GM12874 (cell line): Measurements from ENCODE around the gene GRIN2A.

Experiments
- TF ChIP-seq, protein P1 (sequence below): IDR thresholded peaks from 2 replicates; pipeline ENCODE4 v1.5.1; 2011; ENCODE audit warnings: low read depth, mild to moderate bottlenecking, control low read depth, low read length, moderate library complexity; ENCODE audit not compliant: insufficient read depth

GRIN2A gene

GRCh38 chr16:9919460-9919859 lies 262.8 kb downstream of the GRIN2A start:
- TF ChIP-seq, protein P1, sequence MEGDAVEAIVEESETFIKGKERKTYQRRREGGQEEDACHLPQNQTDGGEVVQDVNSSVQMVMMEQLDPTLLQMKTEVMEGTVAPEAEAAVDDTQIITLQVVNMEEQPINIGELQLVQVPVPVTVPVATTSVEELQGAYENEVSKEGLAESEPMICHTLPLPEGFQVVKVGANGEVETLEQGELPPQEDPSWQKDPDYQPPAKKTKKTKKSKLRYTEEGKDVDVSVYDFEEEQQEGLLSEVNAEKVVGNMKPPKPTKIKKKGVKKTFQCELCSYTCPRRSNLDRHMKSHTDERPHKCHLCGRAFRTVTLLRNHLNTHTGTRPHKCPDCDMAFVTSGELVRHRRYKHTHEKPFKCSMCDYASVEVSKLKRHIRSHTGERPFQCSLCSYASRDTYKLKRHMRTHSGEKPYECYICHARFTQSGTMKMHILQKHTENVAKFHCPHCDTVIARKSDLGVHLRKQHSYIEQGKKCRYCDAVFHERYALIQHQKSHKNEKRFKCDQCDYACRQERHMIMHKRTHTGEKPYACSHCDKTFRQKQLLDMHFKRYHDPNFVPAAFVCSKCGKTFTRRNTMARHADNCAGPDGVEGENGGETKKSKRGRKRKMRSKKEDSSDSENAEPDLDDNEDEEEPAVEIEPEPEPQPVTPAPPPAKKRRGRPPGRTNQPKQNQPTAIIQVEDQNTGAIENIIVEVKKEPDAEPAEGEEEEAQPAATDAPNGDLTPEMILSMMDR = peak; percentile 16; the same call in 1 of the 2 replicates

DNA sequence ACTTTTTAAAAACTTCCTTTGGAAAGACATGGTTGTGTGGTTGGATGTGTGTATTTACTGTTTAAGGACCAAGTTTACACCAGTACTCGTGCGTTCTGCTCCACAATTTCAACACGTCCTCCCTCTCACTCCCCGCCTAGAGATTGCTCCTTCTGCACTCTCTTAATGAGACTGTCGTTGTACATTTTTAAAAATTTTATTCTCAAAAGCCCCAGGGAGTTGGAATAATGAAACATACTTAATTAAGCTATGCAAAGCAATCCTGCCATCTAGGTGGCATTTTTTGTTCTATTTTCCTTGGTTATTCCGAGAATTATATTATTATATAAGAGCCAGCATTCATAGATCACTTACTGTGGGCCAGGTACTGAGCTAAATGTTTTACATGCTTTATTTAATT lies 264.5 kb downstream of the GRIN2A start:
- TF ChIP-seq, protein P1 = no peak

GRCh38 chr16:9913604-9914326 lies 268.5 kb downstream of the GRIN2A start:
- TF ChIP-seq, protein P1 = no peak

DNA sequence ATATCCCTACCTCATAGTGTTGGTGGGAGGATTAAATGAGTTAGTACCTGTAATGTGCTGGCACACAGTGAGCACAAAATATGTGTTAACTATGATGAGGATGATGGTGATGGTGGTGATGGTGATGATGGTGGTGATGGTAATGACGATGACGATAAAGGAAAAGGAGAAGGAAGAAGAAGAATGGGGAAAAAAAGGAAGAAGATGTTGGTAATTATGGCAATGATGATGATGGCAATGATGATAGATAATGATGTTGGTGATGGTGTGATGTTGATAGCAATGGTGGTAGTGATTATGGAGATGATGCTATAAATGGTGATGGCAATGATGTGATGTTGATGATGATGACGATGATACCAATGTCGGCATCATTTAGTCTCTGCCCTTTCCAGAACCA lies 270.2 kb downstream of the GRIN2A start:
- TF ChIP-seq, protein P1 = no peak

- TF ChIP-seq, protein P1 = no peak
These were observed 271.0 kb downstream of the GRIN2A start for GRCh38 chr16:9911231-9911630.

- TF ChIP-seq, protein P1 = no peak
These were observed 273.0 kb downstream of the GRIN2A start for GRCh38 chr16:9909072-9909825.

DNA sequence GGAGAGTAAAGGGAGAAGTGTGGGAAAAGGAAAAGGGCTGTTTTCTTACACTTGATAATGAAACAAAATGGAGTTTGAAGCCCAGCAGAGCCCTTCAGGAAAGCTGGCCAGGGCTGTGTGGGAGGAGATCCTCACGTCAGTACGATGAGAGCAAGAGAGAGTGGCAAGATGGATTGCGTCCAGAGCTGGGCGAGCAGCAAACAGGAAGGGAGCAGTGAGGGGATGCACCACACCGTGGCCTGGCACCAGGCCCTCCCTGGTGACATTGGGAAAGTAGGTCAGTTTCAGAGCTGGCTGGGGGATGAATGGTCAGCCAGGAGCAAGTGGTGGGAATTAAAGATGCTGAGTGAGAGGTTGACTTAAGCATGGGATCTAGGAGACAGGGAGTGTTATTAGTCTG lies 273.6 kb downstream of the GRIN2A start:
- TF ChIP-seq, protein P1 = no peak
